GM18873 (cell line): ENCODE measurements around the gene OTOF.

Experiments
- ATAC-seq: cut with Tn5 transposase; IDR thresholded peaks from one replicate; pipeline ENCODE4 v1.9.1; 2021; ENCODE audit warnings: mild to moderate bottlenecking, moderate library complexity, moderate number of reproducible peaks; ENCODE audit not compliant: unreplicated experiment, low FRiP score

The OTOF gene

DNA sequence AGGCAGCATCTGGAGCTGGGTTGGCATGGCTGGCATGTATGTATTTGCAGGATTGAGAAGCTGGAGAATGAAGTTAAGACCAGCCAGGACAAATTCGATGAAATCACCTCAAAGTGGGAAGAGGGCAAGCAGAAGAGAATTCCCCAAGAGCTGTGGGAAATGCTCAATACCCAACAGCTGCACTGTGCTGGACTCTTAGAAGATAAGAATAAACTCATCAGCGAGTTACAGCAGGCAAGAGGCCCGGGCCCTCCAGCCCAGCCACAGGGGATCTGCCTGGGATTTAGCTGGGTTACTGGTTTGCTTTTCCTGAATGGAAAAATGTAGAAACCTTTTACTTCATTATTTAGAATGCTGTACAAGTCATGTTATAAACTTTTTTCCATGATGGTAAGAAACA is 53.7 kb downstream of the OTOF start:
- no peak for ATAC-seq

DNA sequence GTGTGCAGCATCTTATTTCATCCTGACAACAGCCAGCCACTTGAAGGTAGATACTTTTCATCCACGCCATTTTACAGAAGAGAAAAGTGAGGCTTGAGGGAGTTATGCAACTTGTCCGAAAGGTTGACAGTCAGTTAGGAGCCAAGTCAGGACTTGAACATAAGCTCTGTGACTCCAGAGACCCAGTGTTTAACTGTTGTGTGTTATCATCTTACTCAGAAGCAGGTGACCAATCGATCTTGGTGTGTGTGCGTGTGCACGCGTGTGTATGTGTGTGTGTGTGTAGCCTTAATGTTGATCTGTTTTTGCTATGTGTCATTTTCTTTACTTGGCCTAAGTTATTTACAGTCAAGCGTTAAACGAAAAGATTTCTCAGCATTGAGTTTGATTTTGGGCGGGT is 54.2 kb downstream of the OTOF start:
- no peak for ATAC-seq

DNA sequence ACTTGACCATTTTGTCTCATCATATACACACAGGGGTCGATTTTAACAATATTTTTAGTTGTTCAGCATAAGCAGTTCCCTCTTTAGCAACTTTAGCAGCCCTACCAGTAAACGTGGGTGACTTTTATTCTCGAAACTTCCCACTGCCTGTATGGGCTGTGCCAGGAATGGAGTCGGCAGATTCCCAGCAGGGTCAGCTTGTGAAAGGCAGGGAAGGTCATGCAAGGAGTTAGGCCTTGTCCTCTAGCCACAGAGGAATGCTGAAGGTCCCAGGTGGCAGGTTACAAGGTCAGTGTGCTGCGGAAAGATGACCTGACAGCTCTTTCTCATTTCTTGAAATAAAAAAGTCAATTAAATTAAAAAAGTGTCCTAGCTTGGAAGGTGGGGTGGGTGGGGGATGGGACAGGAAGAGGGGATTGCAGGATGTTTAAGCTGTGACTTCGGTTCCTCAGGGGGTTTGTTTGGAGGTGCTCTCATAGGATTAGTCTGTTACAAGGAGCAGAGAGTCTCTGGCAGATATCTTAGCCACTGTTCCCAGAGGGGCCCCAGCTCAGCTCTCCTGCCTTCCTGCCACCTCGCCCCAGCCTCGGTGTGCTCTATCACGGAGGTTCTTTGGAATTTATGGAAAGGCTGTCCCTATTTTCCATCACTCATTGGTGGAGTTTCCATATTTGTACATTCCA is 54.8 kb downstream of the OTOF start:
- no peak for ATAC-seq

DNA sequence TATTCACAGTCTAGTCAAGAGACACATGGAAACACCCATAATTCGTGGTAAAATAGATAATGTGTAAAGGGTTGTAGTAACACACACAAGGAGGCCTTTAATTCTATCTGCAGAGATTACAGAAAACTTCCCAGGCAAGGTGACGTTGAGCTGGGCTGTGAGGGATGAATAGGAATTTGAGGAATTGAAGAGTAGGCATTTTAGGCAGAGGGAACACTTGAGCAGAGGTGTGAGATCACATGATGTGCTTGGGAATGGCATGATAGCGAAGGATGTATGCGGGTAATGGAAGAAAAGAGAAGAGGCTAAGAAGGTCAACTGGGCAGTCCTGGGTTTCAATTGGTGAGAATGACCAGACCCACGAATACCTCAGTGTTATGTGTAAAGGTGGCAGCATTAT is 56.0 kb downstream of the OTOF start:
- ATAC-seq, result no peak

DNA sequence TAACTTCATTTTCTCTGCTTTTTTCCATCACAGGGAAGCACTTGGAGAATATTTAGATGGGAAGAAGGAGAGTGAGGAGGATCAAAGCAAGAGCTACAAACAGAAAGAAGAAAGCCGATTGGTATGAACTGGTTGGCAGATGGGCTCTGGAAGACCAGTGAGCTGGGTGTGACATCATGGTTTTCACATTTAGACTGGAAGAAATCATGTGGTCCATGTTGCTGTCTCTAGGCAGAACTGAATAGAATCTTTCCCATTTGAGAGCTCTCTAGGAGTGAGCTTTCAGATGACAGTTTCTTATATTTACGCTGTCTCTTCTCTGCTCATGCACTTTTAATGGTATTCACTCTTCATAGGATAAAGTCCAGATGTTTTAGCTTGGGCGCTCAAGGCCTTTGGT is 63.6 kb downstream of the OTOF start:
- ATAC-seq, result no peak

DNA sequence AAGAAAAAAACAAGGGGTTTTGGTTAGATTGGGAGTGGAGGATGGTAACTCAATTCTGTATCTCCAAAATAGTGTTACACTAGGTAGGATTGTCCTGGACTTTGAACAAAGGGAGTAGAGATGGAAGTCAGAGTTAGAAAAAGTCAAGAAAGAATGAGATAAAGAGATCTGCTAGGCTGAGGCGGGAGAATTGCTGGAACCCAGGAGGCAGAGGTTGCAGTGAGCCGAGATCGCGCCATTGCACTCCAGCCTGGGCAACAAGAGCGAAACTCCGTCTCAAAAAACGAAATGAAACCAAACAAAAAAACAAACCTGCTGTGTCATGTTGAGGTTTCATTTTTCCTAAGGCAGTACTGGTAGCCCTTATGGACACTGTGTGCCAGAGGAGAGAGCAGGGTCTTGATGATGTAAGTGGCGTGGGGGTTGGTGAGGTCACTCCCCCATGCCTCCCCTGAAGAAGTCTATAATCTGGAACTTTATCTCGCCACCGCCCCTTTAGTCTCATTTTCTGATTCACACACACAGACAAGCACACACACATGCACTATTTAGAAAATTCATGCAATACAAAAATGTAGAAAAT is 65.7 kb downstream of the OTOF start:
- ATAC-seq, result no peak

DNA sequence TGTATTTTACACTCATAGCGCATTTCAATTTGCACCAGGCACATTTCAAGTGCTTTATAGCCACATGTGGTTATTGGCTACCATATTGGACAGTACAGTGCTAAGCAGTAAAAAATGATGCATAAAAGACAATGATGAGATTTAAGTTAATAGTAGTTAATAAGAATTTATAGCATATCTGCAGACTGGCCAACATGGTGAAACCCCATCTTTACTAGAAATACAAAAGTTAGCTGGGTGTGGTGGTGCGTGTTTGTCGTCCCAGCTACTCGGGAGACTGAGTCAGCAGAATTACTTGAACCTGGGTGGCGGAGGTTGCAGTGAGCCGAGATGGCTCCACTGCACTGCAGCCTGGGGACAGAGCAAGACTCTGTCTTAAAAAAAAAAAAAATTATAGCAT is 66.5 kb downstream of the OTOF start:
- no peak for ATAC-seq

DNA sequence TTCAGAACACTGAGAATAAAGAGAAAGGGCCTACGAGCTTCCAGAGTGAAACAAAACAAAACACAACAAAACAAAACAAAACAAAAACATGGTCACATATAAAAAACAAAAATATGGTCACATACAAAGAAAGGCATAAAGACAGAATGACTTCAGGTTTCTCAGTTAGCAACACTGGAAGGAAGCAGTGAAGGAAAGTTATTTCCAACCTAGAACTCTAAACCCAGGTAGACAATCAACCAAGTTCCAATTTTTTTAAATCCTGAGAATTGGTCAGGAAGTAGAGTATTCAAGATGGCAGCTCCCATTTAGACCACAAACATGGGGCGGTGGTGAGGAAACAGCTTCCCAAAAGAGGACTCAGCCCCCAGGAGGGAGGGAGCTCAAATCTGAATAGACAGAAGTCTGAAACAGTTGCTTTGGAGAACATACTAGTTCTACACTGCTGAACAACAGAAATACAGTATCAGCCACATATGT is 67.1 kb downstream of the OTOF start:
- ATAC-seq, result no peak

DNA sequence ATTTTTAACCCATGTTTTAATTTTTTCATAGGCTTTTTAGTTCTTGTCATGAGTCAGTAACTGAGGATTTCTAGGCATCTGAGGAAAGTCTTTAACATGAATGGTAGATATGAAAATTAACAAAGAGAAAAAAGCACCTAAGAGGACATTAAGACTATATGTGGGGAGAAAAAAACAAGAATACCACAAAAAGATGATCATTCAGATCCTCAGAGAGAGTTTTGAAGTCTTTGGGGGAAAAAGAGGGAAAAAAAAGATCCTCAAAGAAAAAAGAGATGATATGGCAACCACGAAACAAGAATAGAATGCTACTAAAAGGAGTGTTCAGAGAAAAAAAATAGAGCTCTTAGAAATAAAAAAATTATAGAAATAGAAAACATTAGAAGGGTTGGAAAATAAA is 68.1 kb downstream of the OTOF start:
- no peak for ATAC-seq

DNA sequence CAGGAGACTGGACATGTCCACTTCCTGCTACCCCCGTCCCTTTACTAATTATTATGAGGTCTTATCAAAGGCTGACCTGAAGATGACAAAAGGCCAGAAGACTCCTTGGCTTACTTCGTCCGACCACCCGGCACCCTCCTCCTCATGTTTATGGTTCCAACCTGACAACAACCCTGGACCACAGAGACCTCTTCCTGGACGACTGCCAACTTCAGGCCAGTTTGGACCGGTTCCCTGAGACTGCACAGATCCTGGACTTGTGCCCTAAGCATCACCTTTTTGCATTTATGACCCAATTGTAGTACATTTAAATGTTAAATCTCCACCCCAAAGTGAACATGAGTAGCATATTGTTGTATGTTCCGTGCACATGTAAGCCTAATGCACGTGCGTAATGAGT is 70.4 kb downstream of the OTOF start:
- ATAC-seq, result no peak
